ENCODE data around the gene ALG5. TPM values are rescaled to one million over a fixed set of nuclear protein-coding genes. Genes with fewer than 3 reads are reported as not detected.

Gene ALG5
- total RNA-seq, 1 experiment from 2014 or later: 41.2 TPM

DNA sequence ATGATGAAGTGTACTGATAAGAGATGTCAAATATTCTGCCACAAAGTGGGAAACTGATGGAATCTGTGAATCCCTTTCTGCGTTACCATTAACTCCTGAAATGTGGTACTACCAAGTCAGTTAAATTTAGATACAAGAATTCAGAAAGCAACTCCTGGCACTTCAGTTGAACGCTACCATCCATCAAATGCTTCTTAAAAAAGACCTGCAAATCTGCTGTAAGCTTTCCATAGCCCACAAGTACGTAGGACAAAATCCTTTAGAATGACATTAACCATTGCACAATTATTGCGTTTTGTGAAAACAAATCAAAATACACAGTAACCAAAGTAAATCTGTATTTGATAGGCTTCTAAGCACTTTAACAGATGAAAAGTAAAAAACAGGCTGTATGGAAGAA lies 84.5 kb downstream of the ALG5 start:
- Histone ChIP-seq H3K27ac (no peak overlapping the region), H3K36me3 (no peaks in the 10 kb centered on the region), H3K4me3 (no peak overlapping the region), H3K27me3 (no peaks in the 10 kb centered on the region), H3K9me3 (replicated peaks) (no peaks in the 10 kb centered on the region), H3K4me1 (peaks cover 14% of the 10 kb centered on the region)
- DNase-seq: no peak

DNA sequence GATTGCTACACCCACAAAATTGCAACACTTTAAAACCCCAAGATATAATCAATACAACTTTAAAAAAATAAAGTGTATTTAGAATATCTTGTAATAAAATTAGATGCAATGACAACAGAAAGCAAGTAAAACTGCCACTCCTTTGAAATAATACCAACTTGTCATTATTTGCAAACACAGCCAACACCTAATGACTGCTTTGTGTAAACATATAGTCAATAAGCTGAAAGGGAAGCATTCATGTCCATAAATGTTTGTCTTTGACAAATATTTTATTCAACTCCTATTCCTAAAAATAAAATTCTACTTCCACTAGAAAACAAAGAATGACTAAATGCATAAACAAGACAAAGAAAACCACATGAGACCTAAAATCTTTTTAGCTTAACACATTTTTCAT lies 85.7 kb downstream of the ALG5 start:
- Histone ChIP-seq H3K9me3 (replicated peaks) (no peaks in the 10 kb centered on the region), H3K4me3 (no peak overlapping the region), H3K27ac (no peak overlapping the region), H3K27me3 (no peaks in the 10 kb centered on the region), H3K4me1 (peaks cover 14% of the 10 kb centered on the region), H3K36me3 (no peaks in the 10 kb centered on the region)
- no peak for DNase-seq

DNA sequence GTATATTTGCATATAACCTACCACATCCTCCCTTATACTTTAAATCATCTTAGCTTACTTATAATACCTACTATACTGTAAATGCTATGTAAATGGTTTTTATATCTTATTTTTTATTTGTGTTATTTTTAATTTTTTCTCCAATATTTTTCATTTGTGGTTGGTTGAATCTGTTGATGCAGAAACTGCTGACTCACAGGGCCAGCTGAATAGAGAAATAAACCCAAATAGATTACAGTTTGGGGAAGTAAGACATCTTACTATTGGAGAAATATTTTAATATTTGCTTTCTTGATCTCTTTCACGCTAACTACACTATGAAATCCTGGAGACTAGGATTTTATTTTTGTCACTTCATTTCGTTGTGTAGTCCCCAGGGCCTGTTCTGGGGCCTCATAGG lies 86.2 kb downstream of the ALG5 start:
- no peak overlapping the region for H3K4me3 ChIP-seq
- H3K36me3 ChIP-seq: no peaks in the 10 kb centered on the region
- H3K9me3 ChIP-seq (replicated peaks): no peaks in the 10 kb centered on the region
- no peak for DNase-seq
- H3K4me1 ChIP-seq: peaks cover 17% of the 10 kb centered on the region
- H3K27ac ChIP-seq: no peak overlapping the region
- H3K27me3 ChIP-seq: no peaks in the 10 kb centered on the region

DNA sequence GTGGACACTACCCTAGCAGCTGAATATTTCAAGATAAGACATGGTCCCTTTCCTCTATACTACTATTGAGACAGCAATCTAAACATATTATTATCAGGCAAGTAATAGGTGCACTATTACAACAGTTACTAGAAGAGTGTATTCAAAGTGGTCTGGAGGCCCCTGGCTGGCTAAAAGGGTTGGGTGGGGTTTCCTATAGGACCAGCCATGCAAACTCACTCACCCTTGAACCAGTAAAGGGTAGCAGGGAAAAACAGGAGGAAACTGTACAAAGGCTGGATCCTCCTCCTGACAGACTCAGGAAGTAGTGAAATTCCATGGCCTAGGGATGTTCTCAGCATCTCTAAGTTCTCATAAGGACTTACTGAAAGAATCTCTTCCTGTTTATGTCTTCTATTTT lies 86.8 kb downstream of the ALG5 start:
- H3K36me3 ChIP-seq: no peaks in the 10 kb centered on the region
- no peaks in the 10 kb centered on the region for H3K27me3 ChIP-seq
- H3K4me1 ChIP-seq: peaks cover 11% of the 10 kb centered on the region
- no peak overlapping the region for H3K27ac ChIP-seq
- DNase-seq: no peak
- no peaks in the 10 kb centered on the region for H3K9me3 ChIP-seq (replicated peaks)
- H3K4me3 ChIP-seq: no peak overlapping the region

DNA sequence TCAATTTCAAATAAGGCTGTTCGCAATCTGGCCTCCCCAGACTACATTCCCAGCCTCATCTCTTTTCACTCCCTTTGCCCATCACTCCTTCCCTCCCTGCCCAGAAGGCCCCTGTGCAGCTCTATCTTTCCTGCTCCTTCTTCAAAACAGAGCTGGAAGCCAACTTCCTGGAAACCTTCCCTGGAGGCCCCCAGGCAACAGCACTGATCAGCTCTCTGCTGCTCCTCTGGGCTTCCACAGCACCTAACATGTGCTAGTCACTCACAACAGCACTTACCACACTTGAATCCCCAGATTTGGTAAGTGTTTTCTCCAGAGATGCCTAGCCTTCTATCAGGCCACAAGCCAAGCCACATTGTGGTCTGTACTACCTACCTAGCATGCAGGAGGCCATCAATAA lies 88.6 kb downstream of the ALG5 start:
- H3K36me3 ChIP-seq: peaks cover 3% of the 10 kb centered on the region; the same call in 1 of the 2 replicates
- peaks cover 9% of the 10 kb centered on the region for H3K4me1 ChIP-seq
- no peak overlapping the region for H3K4me3 ChIP-seq
- no peaks in the 10 kb centered on the region for H3K27me3 ChIP-seq
- no peaks in the 10 kb centered on the region for H3K9me3 ChIP-seq (replicated peaks)
- DNase-seq: peak in 1 of 2 experiments; percentile 43
- 0 out of 2 replicates have a peak overlapping the region, but pooled peaks have one; percentile 2 for H3K27ac ChIP-seq

DNA sequence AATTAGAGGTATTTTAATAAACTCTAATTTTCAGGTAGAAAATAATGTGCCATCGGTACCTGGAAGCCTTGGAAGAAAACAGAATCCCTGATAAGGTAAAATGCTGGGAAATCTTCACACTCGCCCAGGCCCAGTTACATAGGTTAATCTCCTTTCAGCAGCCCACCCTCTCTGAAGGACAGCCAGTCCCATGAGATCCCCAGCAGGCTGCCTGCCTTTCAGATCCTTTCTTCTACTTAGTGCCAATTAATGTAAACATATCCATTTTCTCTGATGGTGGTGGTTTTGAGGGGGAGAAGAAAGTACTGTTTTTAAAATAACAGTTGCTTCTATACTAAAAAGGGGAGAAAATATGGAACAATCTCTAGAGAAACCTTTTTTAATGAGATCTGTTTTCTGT lies 91.3 kb downstream of the ALG5 start:
- DNase-seq: no peak
- Histone ChIP-seq H3K36me3 (peaks cover 3% of the 10 kb centered on the region; the same call in 1 of the 2 replicates), H3K27ac (no peak overlapping the region), H3K4me3 (no peak overlapping the region), H3K27me3 (no peaks in the 10 kb centered on the region), H3K4me1 (peaks cover 15% of the 10 kb centered on the region), H3K9me3 (replicated peaks) (no peaks in the 10 kb centered on the region)

DNA sequence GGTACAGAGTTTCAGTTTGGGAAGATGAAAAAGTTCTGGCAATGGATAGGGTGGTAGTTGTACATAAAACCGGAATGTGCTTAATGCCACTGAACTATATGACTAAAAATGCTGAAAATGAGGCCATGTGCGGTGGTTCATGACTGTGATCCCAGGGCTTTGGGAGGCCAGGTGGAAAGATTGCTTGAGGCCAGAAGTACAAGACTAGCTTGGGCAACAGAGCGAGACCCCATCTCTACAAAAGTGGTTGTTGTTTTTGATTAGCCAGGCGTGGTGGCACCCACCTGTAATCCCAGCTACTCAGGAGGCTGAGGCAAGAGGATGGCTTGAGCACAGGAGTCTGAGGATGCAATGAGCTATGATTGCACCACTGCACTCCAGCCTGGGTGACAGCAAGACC lies 91.9 kb downstream of the ALG5 start:
- no peak overlapping the region for H3K27ac ChIP-seq
- no peak overlapping the region for H3K4me3 ChIP-seq
- H3K27me3 ChIP-seq: no peaks in the 10 kb centered on the region
- no peaks in the 10 kb centered on the region for H3K9me3 ChIP-seq (replicated peaks)
- peaks cover 3% of the 10 kb centered on the region; the same call in 1 of the 2 replicates for H3K36me3 ChIP-seq
- no peak for DNase-seq
- peaks cover 15% of the 10 kb centered on the region for H3K4me1 ChIP-seq

DNA sequence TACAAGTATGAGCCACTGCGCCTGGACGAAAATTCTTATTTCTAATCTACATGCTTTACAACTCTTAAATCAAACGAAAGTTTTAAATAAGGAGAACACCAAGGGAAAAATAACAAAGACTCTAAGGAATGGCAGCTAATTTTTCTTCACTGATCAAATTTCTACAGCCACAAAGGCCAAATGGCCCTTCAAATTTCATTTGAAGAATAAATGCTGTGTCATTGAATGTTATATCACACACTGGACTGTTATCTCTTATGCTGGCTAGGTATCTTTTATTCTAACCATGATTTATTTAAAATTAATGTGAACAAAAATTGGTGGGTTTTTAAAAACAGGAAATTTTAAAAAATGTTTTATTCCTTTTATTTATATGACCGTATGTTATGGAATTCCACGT lies 93.2 kb downstream of the ALG5 start:
- no peak overlapping the region for H3K27ac ChIP-seq
- H3K9me3 ChIP-seq (replicated peaks): no peaks in the 10 kb centered on the region; the same call in 1 of the 2 replicates
- no peak for DNase-seq
- H3K36me3 ChIP-seq: peaks cover 3% of the 10 kb centered on the region; the same call in 1 of the 2 replicates
- H3K4me3 ChIP-seq: no peak overlapping the region
- peaks cover 14% of the 10 kb centered on the region for H3K4me1 ChIP-seq
- H3K27me3 ChIP-seq: no peaks in the 10 kb centered on the region

DNA sequence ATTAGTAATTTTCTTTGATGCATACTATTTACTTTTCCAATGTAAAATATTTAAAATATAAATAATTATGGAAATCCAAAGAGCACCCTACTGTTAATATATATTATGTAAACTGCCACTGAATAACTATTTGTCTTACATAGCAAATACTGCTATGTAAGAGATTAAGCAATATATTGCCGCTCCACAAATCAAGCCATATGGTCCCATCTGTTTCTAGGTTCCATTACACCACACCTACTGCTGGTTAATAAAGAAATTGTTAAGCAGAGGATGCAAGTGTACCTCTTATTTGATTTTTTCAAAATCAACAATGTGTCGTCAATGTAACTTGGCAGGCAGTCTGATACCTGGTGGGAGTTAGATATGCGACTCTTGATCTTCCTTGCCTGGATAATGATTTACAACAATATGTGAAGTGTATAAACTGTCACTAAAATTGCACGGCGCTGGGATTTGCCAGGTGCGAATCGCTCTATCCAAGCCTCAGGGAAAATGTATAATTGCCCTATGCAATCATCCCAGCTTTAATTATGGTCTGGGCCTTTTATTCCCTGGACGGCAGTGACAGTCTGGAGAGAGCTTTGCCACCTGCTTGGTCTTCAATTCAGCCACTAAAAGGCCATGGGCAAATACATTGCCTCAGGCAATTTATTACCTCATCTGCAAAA lies 95.1 kb downstream of the ALG5 start:
- H3K4me1 ChIP-seq: peaks cover 11% of the 10 kb centered on the region
- peak; percentile 43 to 68 for DNase-seq
- H3K36me3 ChIP-seq: peaks cover 3% of the 10 kb centered on the region; the same call in 1 of the 2 replicates
- H3K4me3 ChIP-seq: no peak overlapping the region
- H3K9me3 ChIP-seq (replicated peaks): peaks cover 10% of the 10 kb centered on the region
- H3K27ac ChIP-seq: no peak overlapping the region
- H3K27me3 ChIP-seq: no peaks in the 10 kb centered on the region

Other genes with a start within 250 kb of the ALG5 start
- gene RFXAP, start 180.1 kb downstream of the ALG5 start, total RNA-seq (2014; rRNA removed; shearing (Covaris generic)): 7.3 and 8.9 TPM in 2 replicates
- gene SMAD9, start 79.1 kb downstream of the ALG5 start, total RNA-seq (2014; rRNA removed; shearing (Covaris generic)): 14.4 and 17.8 TPM in 2 replicates
- gene EXOSC8, start 1.4 kb upstream of the ALG5 start, total RNA-seq (2014; rRNA removed; shearing (Covaris generic)): 108 TPM in 2 replicates
- 72.6 and 88.7 TPM in 2 replicates for gene SUPT20H, start 60.3 kb upstream of the ALG5 start, total RNA-seq (2014; rRNA removed; shearing (Covaris generic))
- gene CSNK1A1L, start 106.3 kb upstream of the ALG5 start, total RNA-seq (2014; rRNA removed; shearing (Covaris generic)): not detected in 2 replicates